Neural progenitor cell (in vitro differentiated cells): ENCODE measurements around the gene EDEM1. TPM values are rescaled to one million over a fixed set of nuclear protein-coding genes. Genes with fewer than 3 reads are reported as not detected.
"Not testable (repeated sequence)": the region's sequence is repeated elsewhere in the genome, so short reads cannot be mapped to it uniquely, and the experiment has no call there.

Source experiments
- DNase-seq: peaks from one replicate; pipeline ENCODE4 v3.0.0-alpha.2; 2016; ENCODE audit warnings: low spot score
- H2AFZ ChIP-seq: fragments of 200-600 bp; sonication (generic); replicated peaks from 2 replicates; pipeline ENCODE4 v1.6.1; 2016; ENCODE audit warnings: antibody characterized with exemption
- H3F3A ChIP-seq: fragments of 200-600 bp; sonication (generic); 2 replicates; pipeline ENCODE4 v1.6.1; 2016; ENCODE audit warnings: antibody characterized with exemption, low read depth
- H3K27ac ChIP-seq: fragments of 200-600 bp; sonication (generic); 2 replicates; pipeline ENCODE4 v1.5.1; 2016; ENCODE audit warnings: mild to moderate bottlenecking
- H3K27me3 ChIP-seq: fragments of 200-600 bp; sonication (generic); 2 replicates; pipeline ENCODE4 v1.6.1; 2016; ENCODE audit warnings: mild to moderate bottlenecking, moderate library complexity
- H3K36me3 ChIP-seq: fragments of 200-600 bp; sonication (generic); 2 replicates; pipeline ENCODE4 v1.5.1; 2016
- H3K4me1 ChIP-seq: fragments of 200-600 bp; sonication (generic); 2 replicates; pipeline ENCODE4 v1.6.1; 2016; ENCODE audit warnings: mixed run types
- H3K4me2 ChIP-seq: fragments of 200-600 bp; sonication (generic); 2 replicates; pipeline ENCODE4 v1.6.1; 2016
- H3K4me3 ChIP-seq: fragments of 200-600 bp; sonication (generic); 2 replicates; pipeline ENCODE4 v1.5.1; 2016
- H3K79me2 ChIP-seq: fragments of 200-600 bp; sonication (generic); 2 replicates; pipeline ENCODE4 v1.6.1; 2016; ENCODE audit warnings: low read depth
- H3K9ac ChIP-seq: fragments of 200-600 bp; sonication (generic); 2 replicates; pipeline ENCODE4 v1.6.1; 2016
- H3K9me3 ChIP-seq: fragments of 200-600 bp; sonication (generic); 2 replicates; pipeline ENCODE4 v1.5.1; 2016; ENCODE audit warnings: low read depth
- H4K20me1 ChIP-seq: fragments of 200-600 bp; sonication (generic); 2 replicates; pipeline ENCODE4 v1.6.1; 2016; ENCODE audit warnings: low read depth
- H3K27ac Mint-ChIP-seq: 3 replicates; pipeline ENCODE4 v1.8.0; 2021; ENCODE audit warnings: mixed read lengths
- H3K27me3 Mint-ChIP-seq: 2 replicates; pipeline ENCODE4 v1.8.0; 2022; ENCODE audit warnings: low read depth, mild to moderate bottlenecking, inconsistent platforms, moderate library complexity, mixed read lengths; ENCODE audit not compliant: insufficient read depth
- H3K36me3 Mint-ChIP-seq: 3 replicates; pipeline ENCODE4 v1.8.0; 2021; ENCODE audit warnings: mixed read lengths
- H3K4me1 Mint-ChIP-seq: 3 replicates; pipeline ENCODE4 v1.8.0; 2021; ENCODE audit warnings: mixed read lengths
- H3K4me3 Mint-ChIP-seq: 3 replicates; pipeline ENCODE4 v1.8.0; 2021; ENCODE audit warnings: mild to moderate bottlenecking, moderate library complexity, mixed read lengths
- H3K9me3 Mint-ChIP-seq: 3 replicates; pipeline ENCODE4 v1.8.0; 2020; ENCODE audit warnings: mixed read lengths
- CTCF ChIP-seq: fragments of 200-600 bp; sonication (generic); IDR thresholded peaks from 2 replicates; pipeline ENCODE4 v1.5.1; 2017; ENCODE audit warnings: antibody characterized with exemption, mild to moderate bottlenecking
- EZH2 ChIP-seq: fragments of 200-600 bp; sonication (generic); IDR thresholded peaks from 2 replicates; pipeline ENCODE4 v1.6.1; 2017; ENCODE audit warnings: antibody characterized with exemption, mild to moderate bottlenecking, moderate library complexity
- EZH2phosphoT487 ChIP-seq: fragments of 200-600 bp; sonication (generic); IDR thresholded peaks from 2 replicates; pipeline ENCODE4 v1.6.1; 2017; ENCODE audit warnings: antibody characterized with exemption
- total RNA-seq: library from RNA; depleted of rRNA; stranded (reverse); fragments of >200 nt; gene quantifications from 2 replicates; pipeline ENCODE4 v1.2.3, GENCODE V29; 2015; ENCODE audit warnings: low replicate concordance

Gene EDEM1
- total RNA-seq, 1 donor from 2014 or later: 11.8 TPM

DNA sequence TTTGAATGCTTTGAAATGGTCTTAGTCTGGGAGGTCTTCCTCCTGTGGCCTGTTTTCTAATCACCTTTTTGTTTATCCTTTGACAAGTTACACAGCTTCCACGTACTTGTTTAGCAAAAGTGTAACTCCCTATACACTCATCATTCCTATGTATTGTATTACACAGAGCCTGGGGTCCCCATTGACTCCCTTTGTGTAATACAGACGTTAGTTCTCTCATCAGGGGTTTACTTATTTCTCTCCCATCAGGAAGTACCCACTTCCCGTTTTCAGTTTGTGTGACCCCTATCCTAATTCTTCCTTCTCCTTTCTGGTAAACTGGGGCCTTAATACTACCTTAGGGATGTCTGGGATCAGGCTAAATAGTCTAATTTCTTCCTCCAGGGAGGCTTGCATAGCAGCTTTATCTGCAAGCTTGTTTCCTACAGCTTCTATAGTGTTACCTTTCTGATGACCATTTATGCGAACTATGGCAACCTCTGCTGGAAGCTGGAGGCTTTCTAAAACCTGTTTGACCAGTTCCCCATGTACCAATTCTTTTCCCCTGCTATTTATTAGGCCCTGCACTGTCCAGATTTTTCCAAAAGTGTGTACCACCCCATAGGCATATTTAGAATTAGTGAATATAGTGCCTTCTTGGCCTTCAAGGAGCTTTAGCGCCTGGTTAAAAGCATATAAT is 43.1 kb upstream of the EDEM1 start:
- Histone ChIP-seq H3K27ac (no peak overlapping the region), H3K4me2 (no peak overlapping the region), H3K79me2 (peaks cover 98% of the 10 kb centered on the region), H3K9ac (no peak overlapping the region), H3K27me3 (no peaks in the 10 kb centered on the region), H3K9me3 (peaks cover 12% of the 10 kb centered on the region), H3K4me1 (no peaks in the 10 kb centered on the region), H3K4me3 (no peak overlapping the region), H4K20me1 (no peaks in the 10 kb centered on the region), H3K36me3 (no peaks in the 10 kb centered on the region), H3F3A (no peaks in the 10 kb centered on the region), H2AFZ (no peak overlapping the region)
- no peak for DNase-seq
- Mint-ChIP-seq H3K4me1 (no peaks in the 10 kb centered on the region), H3K9me3 (peaks cover 20% of the 10 kb centered on the region), H3K27ac (no peak overlapping the region), H3K36me3 (peaks cover 37% of the 10 kb centered on the region), H3K27me3 (peaks cover 2% of the 10 kb centered on the region), H3K4me3 (no peak overlapping the region)
- TF ChIP-seq EZH2 (no peak), CTCF (no peak), EZH2phosphoT487 (no peak)

DNA sequence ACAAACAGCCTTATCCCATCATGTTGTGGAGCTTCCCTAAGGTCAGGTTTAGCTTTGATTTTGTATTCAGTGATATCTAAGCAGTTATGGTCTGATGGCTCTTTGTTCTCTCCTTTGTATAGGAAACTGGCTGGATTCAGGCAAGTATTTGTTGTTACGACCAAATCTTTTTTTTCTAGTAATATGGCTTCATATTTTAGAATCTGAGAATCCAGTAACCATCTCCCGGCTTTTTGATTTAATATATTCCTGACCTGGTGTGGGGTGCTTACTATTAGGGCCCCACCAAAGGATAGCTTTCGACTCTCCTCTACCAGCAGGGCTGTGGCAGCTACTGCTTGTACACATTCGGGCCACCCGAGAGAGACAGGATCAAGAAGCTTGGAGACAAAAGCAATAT is 42.4 kb upstream of the EDEM1 start:
- DNase-seq: no peak
- Histone ChIP-seq H3K79me2 (peaks cover 98% of the 10 kb centered on the region), H3F3A (no peaks in the 10 kb centered on the region), H4K20me1 (no peaks in the 10 kb centered on the region), H3K27ac (no peak overlapping the region), H3K4me1 (no peaks in the 10 kb centered on the region), H3K4me3 (no peak overlapping the region), H2AFZ (no peak overlapping the region), H3K36me3 (no peaks in the 10 kb centered on the region), H3K9me3 (peaks cover 12% of the 10 kb centered on the region), H3K27me3 (no peaks in the 10 kb centered on the region), H3K9ac (no peak overlapping the region), H3K4me2 (no peak overlapping the region)
- Mint-ChIP-seq H3K36me3 (peaks cover 42% of the 10 kb centered on the region), H3K4me3 (no peak overlapping the region), H3K9me3 (peaks cover 21% of the 10 kb centered on the region), H3K27me3 (peaks cover under 1% of the 10 kb centered on the region), H3K4me1 (no peaks in the 10 kb centered on the region), H3K27ac (no peak overlapping the region)
- TF ChIP-seq CTCF: no peak
- no peak for TF ChIP-seq EZH2phosphoT487
- TF ChIP-seq EZH2: no peak

DNA sequence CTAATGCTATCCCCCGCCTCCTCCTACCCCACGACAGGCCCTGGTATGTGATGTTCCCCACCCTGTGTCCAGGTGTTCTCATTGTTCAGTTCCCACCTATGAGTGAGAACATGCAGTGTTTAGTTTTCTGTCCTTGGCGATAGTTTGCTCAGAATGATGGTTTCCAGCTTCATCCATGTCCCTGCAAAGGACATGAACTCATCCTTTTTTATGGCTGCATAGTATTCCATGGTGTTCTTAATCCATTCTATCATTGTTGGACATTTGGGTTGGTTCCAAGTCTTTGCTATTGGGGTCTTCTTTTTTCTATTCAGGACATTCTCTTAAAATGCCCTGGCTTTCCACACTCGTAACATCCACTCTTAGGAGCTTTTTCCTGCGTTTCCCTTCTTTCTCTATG is 40.4 kb upstream of the EDEM1 start:
- H2AFZ ChIP-seq, H3K27me3 ChIP-seq, H3F3A ChIP-seq, H3K4me3 ChIP-seq, H3K4me2 ChIP-seq, H3K4me1 Mint-ChIP-seq, H3K27ac Mint-ChIP-seq, H3K27ac ChIP-seq, H3K4me1 ChIP-seq, H3K4me3 Mint-ChIP-seq, H3K9ac ChIP-seq, DNase-seq, H4K20me1 ChIP-seq, H3K36me3 ChIP-seq, H3K27me3 Mint-ChIP-seq: not testable (repeated sequence)
- peaks cover 98% of the 10 kb centered on the region for H3K79me2 ChIP-seq
- Mint-ChIP-seq H3K9me3 (peaks cover 21% of the 10 kb centered on the region), H3K36me3 (peaks cover 34% of the 10 kb centered on the region)
- peaks cover 12% of the 10 kb centered on the region for H3K9me3 ChIP-seq

GRCh38 chr3:5149306-5149880 is 38.1 kb upstream of the EDEM1 start:
- H3K36me3 Mint-ChIP-seq: peaks cover 29% of the 10 kb centered on the region
- H3K4me1 Mint-ChIP-seq: no peaks in the 10 kb centered on the region
- Histone ChIP-seq H3K4me3 (no peak overlapping the region), H3K4me1 (no peaks in the 10 kb centered on the region), H3F3A (no peaks in the 10 kb centered on the region), H3K4me2 (no peak overlapping the region), H4K20me1 (no peaks in the 10 kb centered on the region), H2AFZ (no peak overlapping the region), H3K36me3 (no peaks in the 10 kb centered on the region), H3K9ac (no peak overlapping the region), H3K79me2 (peaks cover 98% of the 10 kb centered on the region), H3K9me3 (no peaks in the 10 kb centered on the region), H3K27ac (no peak overlapping the region), H3K27me3 (no peaks in the 10 kb centered on the region)
- peaks cover 34% of the 10 kb centered on the region for H3K9me3 Mint-ChIP-seq
- no peak for DNase-seq
- peaks cover 2% of the 10 kb centered on the region for H3K27me3 Mint-ChIP-seq
- H3K27ac Mint-ChIP-seq: no peak overlapping the region
- H3K4me3 Mint-ChIP-seq: no peak overlapping the region
- TF ChIP-seq EZH2phosphoT487 (no peak), EZH2 (no peak), CTCF (no peak)
